DOHH2 (cell line): ENCODE measurements around the gene EPB41L4B.

ENCODE experiments used
- H3F3A ChIP-seq: fragments of 200-600 bp; sonication (generic), shearing (Covaris generic); 2 replicates; pipeline ENCODE4 v1.6.0; 2016; ENCODE audit warnings: antibody characterized with exemption, mild to moderate bottlenecking; ENCODE audit not compliant: control insufficient read depth, insufficient read depth
- H3K27ac ChIP-seq: fragments of 200-600 bp; sonication (generic); 2 replicates; pipeline ENCODE4 v1.5.1; 2014; ENCODE audit warnings: low read depth, mild to moderate bottlenecking, low read length, moderate library complexity
- H3K27me3 ChIP-seq: fragments of 200-600 bp; sonication (generic); 2 replicates; pipeline ENCODE4 v1.6.1; 2014; ENCODE audit warnings: mild to moderate bottlenecking, low read length, mixed read lengths; ENCODE audit not compliant: control insufficient read depth
- H3K36me3 ChIP-seq: fragments of 200-600 bp; sonication (generic); 2 replicates; pipeline ENCODE4 v1.6.1; 2014; ENCODE audit warnings: mild to moderate bottlenecking, low read length, moderate library complexity, mixed read lengths; ENCODE audit not compliant: control insufficient read depth
- H3K4me1 ChIP-seq: fragments of 200-600 bp; sonication (generic); 2 replicates; pipeline ENCODE4 v1.6.1; 2014; ENCODE audit warnings: mild to moderate bottlenecking, low read length, mixed read lengths; ENCODE audit not compliant: control insufficient read depth
- H3K4me2 ChIP-seq: fragments of 200-600 bp; sonication (generic); 2 replicates; pipeline ENCODE4 v1.6.0; 2014; ENCODE audit warnings: mild to moderate bottlenecking, low read length, moderate library complexity
- H3K4me3 ChIP-seq: fragments of 200-600 bp; sonication (generic); 2 replicates; pipeline ENCODE4 v1.5.1; 2014; ENCODE audit warnings: mild to moderate bottlenecking, low read length, mixed read lengths
- H3K79me2 ChIP-seq: fragments of 200-600 bp; sonication (generic); 2 replicates; pipeline ENCODE4 v1.6.1; 2014; ENCODE audit warnings: mild to moderate bottlenecking, low read length, mixed read lengths; ENCODE audit not compliant: control insufficient read depth
- H3K9me2 ChIP-seq: fragments of 200-600 bp; sonication (generic); replicated peaks from 2 replicates; pipeline ENCODE4 v1.6.1; 2014; ENCODE audit warnings: mild to moderate bottlenecking, low read length, mixed read lengths; ENCODE audit not compliant: control insufficient read depth
- H3K9me3 ChIP-seq: fragments of 200-600 bp; sonication (generic); 2 replicates; pipeline ENCODE4 v1.6.1; 2014; ENCODE audit warnings: antibody characterized with exemption, low read length, mixed read lengths; ENCODE audit not compliant: control insufficient read depth, insufficient read depth
- H4K20me1 ChIP-seq: fragments of 200-600 bp; sonication (generic); 2 replicates; pipeline ENCODE4 v1.6.0; 2014; ENCODE audit warnings: low read depth, mild to moderate bottlenecking, antibody characterized with exemption, low read length, moderate library complexity; ENCODE audit not compliant: control insufficient read depth, insufficient read depth
- EZH2phosphoT487 ChIP-seq: fragments of 200-600 bp; sonication (generic); IDR thresholded peaks from 2 replicates; pipeline ENCODE4 v1.6.1; 2017; ENCODE audit warnings: borderline replicate concordance, mild to moderate bottlenecking, antibody characterized with exemption, low read length, moderate library complexity, mixed read lengths
- TF ChIP-seq, protein P1 (sequence below): fragments of 200-600 bp; sonication (generic); IDR thresholded peaks from one replicate; pipeline ENCODE4 v1.5.1; 2014; ENCODE audit warnings: antibody characterized with exemption, mild to moderate bottlenecking, low read depth, low read length; ENCODE audit not compliant: poor library complexity, severe bottlenecking

EPB41L4B gene

GRCh38 chr9:109311286-109311685 is 9.6 kb downstream of the EPB41L4B start:
- Histone ChIP-seq H3K79me2 (no peaks in the 10 kb centered on the region), H3K9me3 (no peaks in the 10 kb centered on the region), H3F3A (no peaks in the 10 kb centered on the region), H4K20me1 (no peaks in the 10 kb centered on the region), H3K27me3 (peaks cover 13% of the 10 kb centered on the region), H3K4me3 (no peak overlapping the region), H3K4me2 (no peak overlapping the region), H3K36me3 (no peaks in the 10 kb centered on the region), H3K4me1 (no peaks in the 10 kb centered on the region), H3K27ac (no peak overlapping the region), H3K9me2 (no peaks in the 10 kb centered on the region)
- TF ChIP-seq EZH2phosphoT487 = no peak
- TF ChIP-seq, protein P1, sequence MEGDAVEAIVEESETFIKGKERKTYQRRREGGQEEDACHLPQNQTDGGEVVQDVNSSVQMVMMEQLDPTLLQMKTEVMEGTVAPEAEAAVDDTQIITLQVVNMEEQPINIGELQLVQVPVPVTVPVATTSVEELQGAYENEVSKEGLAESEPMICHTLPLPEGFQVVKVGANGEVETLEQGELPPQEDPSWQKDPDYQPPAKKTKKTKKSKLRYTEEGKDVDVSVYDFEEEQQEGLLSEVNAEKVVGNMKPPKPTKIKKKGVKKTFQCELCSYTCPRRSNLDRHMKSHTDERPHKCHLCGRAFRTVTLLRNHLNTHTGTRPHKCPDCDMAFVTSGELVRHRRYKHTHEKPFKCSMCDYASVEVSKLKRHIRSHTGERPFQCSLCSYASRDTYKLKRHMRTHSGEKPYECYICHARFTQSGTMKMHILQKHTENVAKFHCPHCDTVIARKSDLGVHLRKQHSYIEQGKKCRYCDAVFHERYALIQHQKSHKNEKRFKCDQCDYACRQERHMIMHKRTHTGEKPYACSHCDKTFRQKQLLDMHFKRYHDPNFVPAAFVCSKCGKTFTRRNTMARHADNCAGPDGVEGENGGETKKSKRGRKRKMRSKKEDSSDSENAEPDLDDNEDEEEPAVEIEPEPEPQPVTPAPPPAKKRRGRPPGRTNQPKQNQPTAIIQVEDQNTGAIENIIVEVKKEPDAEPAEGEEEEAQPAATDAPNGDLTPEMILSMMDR = no peak

- H3K79me2 ChIP-seq = no peaks in the 10 kb centered on the region
- peaks cover 13% of the 10 kb centered on the region for H3K27me3 ChIP-seq
- H3K4me2 ChIP-seq = no peak overlapping the region
- no peak overlapping the region for H3K27ac ChIP-seq
- TF ChIP-seq, protein P1 = no peak
- TF ChIP-seq EZH2phosphoT487 = no peak
- H3K36me3 ChIP-seq = no peaks in the 10 kb centered on the region
- H4K20me1 ChIP-seq = no peaks in the 10 kb centered on the region
- no peaks in the 10 kb centered on the region for H3F3A ChIP-seq
- no peaks in the 10 kb centered on the region for H3K4me1 ChIP-seq
- H3K9me2 ChIP-seq = no peaks in the 10 kb centered on the region
- H3K9me3 ChIP-seq = no peaks in the 10 kb centered on the region
- H3K4me3 ChIP-seq = no peak overlapping the region
Measured at GRCh38 chr9:109310486-109310901, 10.4 kb downstream of the EPB41L4B start.

DNA sequence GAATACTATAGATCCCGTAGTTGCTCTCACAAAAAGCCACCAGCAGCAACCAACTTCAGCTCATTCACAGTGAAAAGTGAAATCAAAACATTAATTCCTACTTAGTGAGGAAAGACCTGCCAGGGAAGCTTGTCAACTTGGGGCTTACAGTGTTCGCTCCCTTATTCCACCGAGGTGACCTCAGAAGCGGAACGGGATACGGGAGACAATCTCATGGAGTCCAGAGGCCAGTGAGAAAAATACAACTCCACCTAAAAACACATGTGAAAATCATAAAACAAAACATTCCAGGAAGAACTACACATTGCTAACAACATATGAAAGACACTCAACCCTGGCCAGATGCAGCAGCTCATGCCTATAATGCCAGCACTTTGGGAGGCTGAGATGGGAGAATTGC is 11.6 kb downstream of the EPB41L4B start:
- H3K4me3 ChIP-seq = no peak overlapping the region
- no peaks in the 10 kb centered on the region for H3K9me3 ChIP-seq
- no peak overlapping the region for H3K4me2 ChIP-seq
- no peaks in the 10 kb centered on the region for H3K36me3 ChIP-seq
- no peaks in the 10 kb centered on the region for H3F3A ChIP-seq
- no peak overlapping the region for H3K27ac ChIP-seq
- peaks cover 13% of the 10 kb centered on the region; the same call in 1 of the 2 replicates for H3K27me3 ChIP-seq
- H3K4me1 ChIP-seq = no peaks in the 10 kb centered on the region
- H4K20me1 ChIP-seq = no peaks in the 10 kb centered on the region
- TF ChIP-seq, protein P1 = no peak
- TF ChIP-seq EZH2phosphoT487 = no peak
- no peaks in the 10 kb centered on the region for H3K79me2 ChIP-seq
- no peaks in the 10 kb centered on the region for H3K9me2 ChIP-seq
